Gastrocnemius medialis (tissue), 4 donors: ENCODE data around the gene ADRM1.

Experiments
- POLR2A ChIP-seq, 2 donors: fragments of 450-650 bp; IDR thresholded peaks; one replicate each; pipeline ENCODE4 v1.6.1; 2017; ENCODE audit warnings: antibody characterized with exemption in 2 of 2, mild to moderate bottlenecking in 2 of 2, moderate library complexity in 2 of 2
- TF ChIP-seq, protein P1 (sequence below), 5 experiments: fragments of 450-650 bp in 3 of 5; fragments of 200-600 bp in 2 of 5; sonication (generic) in 2 of 5; IDR thresholded peaks in 4 of 5; conservative IDR thresholded peaks in 1 of 5; 1 replicate in 4 of 5; 2 replicates in 1 of 5; pipeline ENCODE4 v1.5.1; 2016 to 2019; ENCODE audit warnings: antibody characterized with exemption in 5 of 5, mild to moderate bottlenecking in 3 of 5, moderate library complexity in 3 of 5

DNA sequence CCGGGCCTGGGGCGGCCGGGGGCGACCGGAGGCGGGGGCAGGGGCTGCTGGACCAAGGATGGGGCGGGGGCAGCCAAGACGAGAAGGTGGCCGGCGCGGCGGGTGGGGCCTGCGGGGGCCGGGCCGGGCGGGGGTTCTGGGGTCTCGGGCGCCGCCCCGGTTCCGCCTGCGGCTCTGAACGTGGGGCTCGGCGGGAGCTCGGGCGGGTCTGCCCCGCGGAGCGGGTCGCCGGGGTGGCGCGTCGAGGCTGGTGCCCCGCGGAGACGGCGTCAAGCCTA is 204 bp downstream of the ADRM1 start:
- TF ChIP-seq, protein P1, sequence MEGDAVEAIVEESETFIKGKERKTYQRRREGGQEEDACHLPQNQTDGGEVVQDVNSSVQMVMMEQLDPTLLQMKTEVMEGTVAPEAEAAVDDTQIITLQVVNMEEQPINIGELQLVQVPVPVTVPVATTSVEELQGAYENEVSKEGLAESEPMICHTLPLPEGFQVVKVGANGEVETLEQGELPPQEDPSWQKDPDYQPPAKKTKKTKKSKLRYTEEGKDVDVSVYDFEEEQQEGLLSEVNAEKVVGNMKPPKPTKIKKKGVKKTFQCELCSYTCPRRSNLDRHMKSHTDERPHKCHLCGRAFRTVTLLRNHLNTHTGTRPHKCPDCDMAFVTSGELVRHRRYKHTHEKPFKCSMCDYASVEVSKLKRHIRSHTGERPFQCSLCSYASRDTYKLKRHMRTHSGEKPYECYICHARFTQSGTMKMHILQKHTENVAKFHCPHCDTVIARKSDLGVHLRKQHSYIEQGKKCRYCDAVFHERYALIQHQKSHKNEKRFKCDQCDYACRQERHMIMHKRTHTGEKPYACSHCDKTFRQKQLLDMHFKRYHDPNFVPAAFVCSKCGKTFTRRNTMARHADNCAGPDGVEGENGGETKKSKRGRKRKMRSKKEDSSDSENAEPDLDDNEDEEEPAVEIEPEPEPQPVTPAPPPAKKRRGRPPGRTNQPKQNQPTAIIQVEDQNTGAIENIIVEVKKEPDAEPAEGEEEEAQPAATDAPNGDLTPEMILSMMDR (IDR thresholded peaks at IDR 0.05 in 4 of 5, conservative IDR thresholded peaks at IDR 0.05 in 1 of 5) = no peak
- TF ChIP-seq POLR2A (IDR thresholded peaks at IDR 0.05) = no peak
